PFSK-1 (cell line): ENCODE measurements around the gene ALG2.

ENCODE experiments used
- FOXP2 ChIP-seq: optimal IDR thresholded peaks from 2 replicates; pipeline ENCODE3; 2011; ENCODE audit warnings: borderline replicate concordance, control low read depth, inconsistent platforms; ENCODE audit not compliant: insufficient read depth; ENCODE audit errors: extremely low read length, extremely low read depth
- POLR2AphosphoS5 ChIP-seq: IDR thresholded peaks from 2 replicates; pipeline ENCODE4 v1.6.1; 2012; ENCODE audit warnings: low read depth, mild to moderate bottlenecking, control low read depth, low read length, moderate library complexity
- SIN3A ChIP-seq: IDR thresholded peaks from 2 replicates; pipeline ENCODE4 v1.6.1; 2012; ENCODE audit warnings: mild to moderate bottlenecking, low read length, moderate library complexity, borderline replicate concordance; ENCODE audit not compliant: insufficient read depth
- TAF1 ChIP-seq: IDR thresholded peaks from 2 replicates; pipeline ENCODE4 v1.6.1; 2012; ENCODE audit warnings: low read length, control low read depth, borderline replicate concordance; ENCODE audit not compliant: insufficient read depth
- TF ChIP-seq, protein P1 (sequence below), 2 experiments: IDR thresholded peaks; 2 replicates each; pipeline versions ENCODE4 v1.6.1 to v1.8.0; 2011 to 2012; ENCODE audit warnings: low read depth in 2 of 2, low read length in 2 of 2, control low read depth in 1 of 2, inconsistent platforms in 1 of 2, mild to moderate bottlenecking in 1 of 2, moderate library complexity in 1 of 2; ENCODE audit not compliant: insufficient read depth in 1 of 2

GRCh38 chr9:99222416-99223270, 901 bp upstream of the ALG2 start:
- no peak for TF ChIP-seq SIN3A
- TF ChIP-seq, protein P1, sequence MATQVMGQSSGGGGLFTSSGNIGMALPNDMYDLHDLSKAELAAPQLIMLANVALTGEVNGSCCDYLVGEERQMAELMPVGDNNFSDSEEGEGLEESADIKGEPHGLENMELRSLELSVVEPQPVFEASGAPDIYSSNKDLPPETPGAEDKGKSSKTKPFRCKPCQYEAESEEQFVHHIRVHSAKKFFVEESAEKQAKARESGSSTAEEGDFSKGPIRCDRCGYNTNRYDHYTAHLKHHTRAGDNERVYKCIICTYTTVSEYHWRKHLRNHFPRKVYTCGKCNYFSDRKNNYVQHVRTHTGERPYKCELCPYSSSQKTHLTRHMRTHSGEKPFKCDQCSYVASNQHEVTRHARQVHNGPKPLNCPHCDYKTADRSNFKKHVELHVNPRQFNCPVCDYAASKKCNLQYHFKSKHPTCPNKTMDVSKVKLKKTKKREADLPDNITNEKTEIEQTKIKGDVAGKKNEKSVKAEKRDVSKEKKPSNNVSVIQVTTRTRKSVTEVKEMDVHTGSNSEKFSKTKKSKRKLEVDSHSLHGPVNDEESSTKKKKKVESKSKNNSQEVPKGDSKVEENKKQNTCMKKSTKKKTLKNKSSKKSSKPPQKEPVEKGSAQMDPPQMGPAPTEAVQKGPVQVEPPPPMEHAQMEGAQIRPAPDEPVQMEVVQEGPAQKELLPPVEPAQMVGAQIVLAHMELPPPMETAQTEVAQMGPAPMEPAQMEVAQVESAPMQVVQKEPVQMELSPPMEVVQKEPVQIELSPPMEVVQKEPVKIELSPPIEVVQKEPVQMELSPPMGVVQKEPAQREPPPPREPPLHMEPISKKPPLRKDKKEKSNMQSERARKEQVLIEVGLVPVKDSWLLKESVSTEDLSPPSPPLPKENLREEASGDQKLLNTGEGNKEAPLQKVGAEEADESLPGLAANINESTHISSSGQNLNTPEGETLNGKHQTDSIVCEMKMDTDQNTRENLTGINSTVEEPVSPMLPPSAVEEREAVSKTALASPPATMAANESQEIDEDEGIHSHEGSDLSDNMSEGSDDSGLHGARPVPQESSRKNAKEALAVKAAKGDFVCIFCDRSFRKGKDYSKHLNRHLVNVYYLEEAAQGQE (IDR thresholded peaks at IDR 0.05; ENCODE audit: insufficient read depth in 1 of 2, low read depth in 2 of 2, low read length in 2 of 2) = no peak
- TF ChIP-seq TAF1 = no peak
- TF ChIP-seq POLR2AphosphoS5 = no peak
- no peak for TF ChIP-seq FOXP2
